Transverse colon (tissue), 4 donors: ENCODE results near the gene ACER1. TPM values are rescaled to one million over a fixed set of nuclear protein-coding genes. Genes with fewer than 3 reads are reported as not detected.

Experiments used
- DNase-seq: peaks from one replicate; pipeline ENCODE4 v3.0.0-alpha.2; 2019
- H3K27ac ChIP-seq, 4 donors: fragments of 200-600 bp; sonication (generic); 2 replicates each; pipeline ENCODE4 v1.5.1; 2016 to 2018; ENCODE audit warnings: inconsistent platforms in 4 of 4
- H3K27me3 ChIP-seq: fragments of 200-600 bp; sonication (generic); 2 replicates; pipeline ENCODE4 v1.5.1; 2017; ENCODE audit warnings: inconsistent platforms
- H3K36me3 ChIP-seq, 4 donors: fragments of 200-600 bp; sonication (generic); 2 replicates each; pipeline ENCODE4 v1.5.1; 2017 to 2019; ENCODE audit warnings: inconsistent platforms in 4 of 4
- H3K4me1 ChIP-seq, 4 donors: fragments of 200-600 bp; sonication (generic); 2 replicates each; pipeline ENCODE4 v1.5.1; 2017 to 2020; ENCODE audit warnings: inconsistent platforms in 4 of 4
- H3K4me3 ChIP-seq, 4 donors: fragments of 200-600 bp; sonication (generic); 1 replicate in 1 of 4; 2 replicates in 3 of 4; pipeline versions ENCODE4 v1.5.1 to v1.6.1; 2017 to 2019; ENCODE audit warnings: inconsistent platforms in 4 of 4
- H3K9me3 ChIP-seq, 2 donors: fragments of 200-600 bp; sonication (generic); 2 replicates each; pipeline ENCODE4 v1.5.1; 2017 to 2019; ENCODE audit warnings: inconsistent platforms in 2 of 2
- CTCF ChIP-seq, 5 experiments: fragments of 200-600 bp in 3 of 5; fragments of 450-650 bp in 2 of 5; sonication (generic) in 3 of 5; IDR thresholded peaks; 1 replicate in 2 of 5; 2 replicates in 3 of 5; pipeline ENCODE4 v1.5.1; 2016 to 2017; ENCODE audit warnings: antibody characterized with exemption in 5 of 5, inconsistent platforms in 3 of 5, mild to moderate bottlenecking in 2 of 5, moderate library complexity in 1 of 5
- EP300 ChIP-seq: sonication (generic); formaldehyde crosslinking; IDR thresholded peaks from one replicate; pipeline ENCODE4 v1.6.1; 2017; ENCODE audit warnings: antibody characterized with exemption, low read depth
- POLR2A ChIP-seq: fragments of 450-650 bp; IDR thresholded peaks from one replicate; pipeline ENCODE4 v1.6.1; 2016; ENCODE audit warnings: antibody characterized with exemption, mild to moderate bottlenecking, moderate library complexity
- POLR2AphosphoS5 ChIP-seq, 3 donors: sonication (generic); formaldehyde crosslinking; IDR thresholded peaks; one replicate each; pipeline ENCODE4 v1.6.1; 2016; ENCODE audit warnings: antibody characterized with exemption in 3 of 3
- WGBS, 2 donors: methylation state at CpG; one replicate each; pipeline ENCODE4 v1.1.5; 2018; ENCODE audit warnings: low coverage in 1 of 2; 5-methylcytosine and 5-hydroxymethylcytosine counted together
- in situ Hi-C, 4 donors: fragments of 200-750 bp; cut with MboI; loops; one replicate each; pipeline versions ENCODE4 v1.15.0 to v1.15.1; 2017; ENCODE audit warnings: low sequenced_read_pairs in 3 of 4, low pct_ligation_motif_present in 1 of 4, low pct_unique_long_range_greater_than_20kb in 1 of 4
- intact Hi-C: fragments of 100-400 bp; cut with DNase I; formaldehyde crosslinking; loops from one replicate; pipeline ENCODE4 v1.15.1; 2023; ENCODE audit warnings: low total_unique reads
- total RNA-seq, 4 donors: library from RNA; depleted of rRNA; stranded (reverse); fragments of >200 nt; gene quantifications; one replicate each; pipeline ENCODE4 v1.1.0, GENCODE V29; 2016

The ACER1 gene
- total RNA-seq, 4 donors from 2014 or later = 9.2 TPM; not detected in 3

- H3K27ac ChIP-seq = no peak overlapping the region
- 75% methylated on average over 12 of the region's 12 CpGs; no CpG with 5 or more reads in 1 of the 2 donors for WGBS, 2 donors
- H3K27me3 ChIP-seq = no peaks in the 10 kb centered on the region
- no peak overlapping the region for H3K4me3 ChIP-seq
- intact Hi-C loops (no loop called here), in situ Hi-C loops (no loop called here)
- DNase-seq = no peak
- no peaks in the 10 kb centered on the region for H3K36me3 ChIP-seq
- peaks cover 0 to 15% (median 10%) of the 10 kb centered on the region in 4 donors for H3K4me1 ChIP-seq
- no peak for TF ChIP-seq POLR2AphosphoS5 (IDR thresholded peaks at IDR 0.05)
- TF ChIP-seq POLR2A = no peak
- no peak for TF ChIP-seq EP300
- TF ChIP-seq CTCF (IDR thresholded peaks at IDR 0.05) = no peak
- no peaks in the 10 kb centered on the region for H3K9me3 ChIP-seq
These were observed 74.0 kb downstream of the ACER1 start for GRCh38 chr19:6259312-6259861.

GRCh38 chr19:6258812-6259311, 74.5 kb downstream of the ACER1 start:
- no peak overlapping the region for H3K4me3 ChIP-seq
- 81 to 98% methylated on average over 6 to 15 of the region's 15 CpGs for WGBS, 2 donors
- peaks cover 0 to 10% (median 6%) of the 10 kb centered on the region in 4 donors for H3K4me1 ChIP-seq
- in situ Hi-C loops = no loop called here
- no peaks in the 10 kb centered on the region for H3K9me3 ChIP-seq
- no peaks in the 10 kb centered on the region for H3K36me3 ChIP-seq
- no peak for TF ChIP-seq POLR2A
- no peak for TF ChIP-seq CTCF (IDR thresholded peaks at IDR 0.05)
- TF ChIP-seq POLR2AphosphoS5 (IDR thresholded peaks at IDR 0.05) = no peak
- TF ChIP-seq EP300 = no peak
- H3K27ac ChIP-seq = no peak overlapping the region
- H3K27me3 ChIP-seq = no peaks in the 10 kb centered on the region
- DNase-seq = no peak
- intact Hi-C loops = no loop called here

Other genes with a start within 250 kb of the ACER1 start
- gene RFX2, start 223.1 kb downstream of the ACER1 start, total RNA-seq = 10 to 100 TPM in 2 of 4 donors, 1 to 10 TPM in 2; 6.1 to 57.5 (median 11.8) TPM
- not detected for gene ACSBG2, start 197.9 kb downstream of the ACER1 start, total RNA-seq
- gene MLLT1, start 53.6 kb downstream of the ACER1 start, total RNA-seq = 10 to 100 TPM; 12.3 to 34.6 (median 19.7) TPM
- gene CLPP, start 27.9 kb upstream of the ACER1 start, total RNA-seq = 100 to 1,000 TPM in 2 of 4 donors, 10 to 100 TPM in 2; 37.2 to 138 (median 116) TPM
- gene ALKBH7, start 39.2 kb upstream of the ACER1 start, total RNA-seq = 100 to 1,000 TPM; 135 to 188 (median 158) TPM
- gene PSPN, start 42.3 kb upstream of the ACER1 start, total RNA-seq = 1 to 10 TPM; 1.4 to 3.7 (median 1.8) TPM
- 100 to 1,000 TPM in 1 of 4 donors, 10 to 100 TPM in 3; 42.2 to 166 (median 56.1) TPM for gene GTF2F1, start 59.6 kb upstream of the ACER1 start, total RNA-seq
- 100 to 1,000 TPM; 100 to 206 (median 112) TPM for gene KHSRP, start 91.2 kb upstream of the ACER1 start, total RNA-seq
- gene SLC25A41, start 100.2 kb upstream of the ACER1 start, total RNA-seq = under 1 TPM in 1 of 4 donors, not detected in 3; 0.32 TPM
- gene SLC25A23, start 126.2 kb upstream of the ACER1 start, total RNA-seq = 100 to 1,000 TPM in 3 of 4 donors, 10 to 100 TPM in 1; 77.2 to 216 (median 171) TPM
- 100 to 1,000 TPM in 3 of 4 donors, 10 to 100 TPM in 1; 57.9 to 391 (median 229) TPM for gene CRB3, start 130.7 kb upstream of the ACER1 start, total RNA-seq
- 1 to 10 TPM in 3 of 4 donors, under 1 TPM in 1; 0.40 to 7.5 (median 5.0) TPM for gene DENND1C, start 148.2 kb upstream of the ACER1 start, total RNA-seq
- gene TUBB4A, start 168.7 kb upstream of the ACER1 start, total RNA-seq = 1 to 10 TPM in 2 of 4 donors, under 1 TPM in 1, not detected in 1; 0.60 to 1.3 (median 1.1) TPM
- 1 to 10 TPM in 1 of 4 donors, under 1 TPM in 1, not detected in 2; 0.95 to 2.7 TPM for gene TNFSF9, start 197.4 kb upstream of the ACER1 start, total RNA-seq